Fibroblast of lung (primary cell): ENCODE results near the gene ZNF584. TPM values are rescaled to one million over a fixed set of nuclear protein-coding genes. Genes with fewer than 3 reads are reported as not detected.

Experiments used
- DNase-seq, 2 donors: peaks; one replicate each; pipeline versions ENCODE4 v3.0.0 to v3.0.0-alpha.2; 2010; ENCODE audit warnings: low read depth in 2 of 2
- H2AFZ ChIP-seq: 2 replicates; pipeline ENCODE4 v1.5.1; 2012; ENCODE audit warnings: low read length, control low read depth, inconsistent platforms
- H3K27ac ChIP-seq: 2 replicates; pipeline ENCODE4 v1.5.1; 2011; ENCODE audit warnings: low read length, control low read depth; ENCODE audit not compliant: insufficient read depth
- H3K27me3 ChIP-seq: 2 replicates; pipeline ENCODE4 v1.5.1; 2011; ENCODE audit warnings: mild to moderate bottlenecking, low read length; ENCODE audit not compliant: control insufficient read depth, insufficient read depth
- H3K36me3 ChIP-seq: 2 replicates; pipeline ENCODE4 v1.5.1; 2011; ENCODE audit warnings: low read length; ENCODE audit not compliant: control insufficient read depth, insufficient read depth
- H3K4me1 ChIP-seq: 2 replicates; pipeline ENCODE4 v1.5.1; 2011; ENCODE audit warnings: low read length; ENCODE audit not compliant: control insufficient read depth, insufficient read depth; ENCODE audit errors: extremely low read depth
- H3K4me2 ChIP-seq: 2 replicates; pipeline ENCODE4 v1.5.1; 2011; ENCODE audit warnings: low read length, control low read depth; ENCODE audit not compliant: insufficient read depth; ENCODE audit errors: extremely low read depth
- H3K4me3 ChIP-seq, 4 experiments: fragments of 200-600 bp in 1 of 4; sonication (generic) in 1 of 4; replicated peaks in 1 of 4; 2 replicates each; pipeline ENCODE4 v1.5.1; 2011 to 2016; ENCODE audit warnings: low read length in 4 of 4, low read depth in 3 of 4, mild to moderate bottlenecking in 3 of 4, control low read depth in 2 of 4, inconsistent platforms in 1 of 4, mixed read lengths in 1 of 4; ENCODE audit not compliant: insufficient read depth in 1 of 4; ENCODE audit errors: control extremely low read depth in 1 of 4
- H3K79me2 ChIP-seq: 2 replicates; pipeline ENCODE4 v1.5.1; 2012; ENCODE audit warnings: mild to moderate bottlenecking, low read length, inconsistent platforms; ENCODE audit not compliant: control insufficient read depth, insufficient read depth
- H3K9ac ChIP-seq: 2 replicates; pipeline ENCODE4 v1.5.1; 2011; ENCODE audit warnings: mild to moderate bottlenecking, low read length, control low read depth; ENCODE audit not compliant: insufficient read depth
- H3K9me3 ChIP-seq: 2 replicates; pipeline ENCODE4 v1.5.1; 2012; ENCODE audit warnings: low read depth, low read length; ENCODE audit not compliant: control insufficient read depth, insufficient read depth
- H4K20me1 ChIP-seq: 2 replicates; pipeline ENCODE4 v1.5.1; 2011; ENCODE audit warnings: low read length; ENCODE audit not compliant: control insufficient read depth, insufficient read depth; ENCODE audit errors: extremely low read depth
- CTCF ChIP-seq, 2 donors: IDR thresholded peaks in 1 of 2; conservative IDR thresholded peaks in 1 of 2; 1 replicate in 1 of 2; 2 replicates in 1 of 2; pipeline ENCODE4 v1.5.1; 2011 to 2012; ENCODE audit warnings: low read length in 2 of 2, control low read depth in 1 of 2, inconsistent platforms in 1 of 2, low read depth in 1 of 2, mild to moderate bottlenecking in 1 of 2
- EZH2 ChIP-seq: IDR thresholded peaks from 2 replicates; pipeline ENCODE4 v1.5.1; 2012; ENCODE audit warnings: low read length, control low read depth, mild to moderate bottlenecking; ENCODE audit errors: missing control alignments
- polyA plus RNA-seq, 2 donors: library from polyadenylated mRNA; depleted of rRNA in 1 of 2; stranded (reverse) in 1 of 2; unstranded in 1 of 2; fragments of >200 nt; gene quantifications; 2 replicates each; pipeline ENCODE4 v1.2.1, GENCODE V29; 2011 to 2012; ENCODE audit warnings: missing spikeins in 1 of 2
- total RNA-seq: library from RNA; depleted of rRNA; stranded (reverse); fragments of >200 nt; gene quantifications from 2 replicates; pipeline ENCODE4 v1.2.1, GENCODE V29; 2014

ZNF584 gene
- total and polyA plus RNA-seq, 2 donors (not counting 1 experiment from before 2014, with no cell fraction given) = 11.7 to 18.8 TPM

- Histone ChIP-seq H3K27me3 (no peaks in the 10 kb centered on the region), H3K9me3 (no peaks in the 10 kb centered on the region), H3K9ac (no peak overlapping the region), H3K36me3 (no peaks in the 10 kb centered on the region), H3K79me2 (no peaks in the 10 kb centered on the region), H3K4me2 (no peak overlapping the region), H4K20me1 (no peaks in the 10 kb centered on the region), H3K4me1 (peaks cover 2% of the 10 kb centered on the region), H2AFZ (no peak overlapping the region), H3K4me3 (no peak overlapping the region), H3K27ac (no peak overlapping the region)
- TF ChIP-seq CTCF (conservative IDR thresholded peaks at IDR 0.05 in 1 of 2, IDR thresholded peaks at IDR 0.05 in 1 of 2; ENCODE audit: low read depth in 1 of 2, low read length in 2 of 2) (no peak), EZH2 (no peak)
- no peak for DNase-seq
Measured at GRCh38 chr19:58364146-58364545, 44.3 kb upstream of the ZNF584 start.

DNA sequence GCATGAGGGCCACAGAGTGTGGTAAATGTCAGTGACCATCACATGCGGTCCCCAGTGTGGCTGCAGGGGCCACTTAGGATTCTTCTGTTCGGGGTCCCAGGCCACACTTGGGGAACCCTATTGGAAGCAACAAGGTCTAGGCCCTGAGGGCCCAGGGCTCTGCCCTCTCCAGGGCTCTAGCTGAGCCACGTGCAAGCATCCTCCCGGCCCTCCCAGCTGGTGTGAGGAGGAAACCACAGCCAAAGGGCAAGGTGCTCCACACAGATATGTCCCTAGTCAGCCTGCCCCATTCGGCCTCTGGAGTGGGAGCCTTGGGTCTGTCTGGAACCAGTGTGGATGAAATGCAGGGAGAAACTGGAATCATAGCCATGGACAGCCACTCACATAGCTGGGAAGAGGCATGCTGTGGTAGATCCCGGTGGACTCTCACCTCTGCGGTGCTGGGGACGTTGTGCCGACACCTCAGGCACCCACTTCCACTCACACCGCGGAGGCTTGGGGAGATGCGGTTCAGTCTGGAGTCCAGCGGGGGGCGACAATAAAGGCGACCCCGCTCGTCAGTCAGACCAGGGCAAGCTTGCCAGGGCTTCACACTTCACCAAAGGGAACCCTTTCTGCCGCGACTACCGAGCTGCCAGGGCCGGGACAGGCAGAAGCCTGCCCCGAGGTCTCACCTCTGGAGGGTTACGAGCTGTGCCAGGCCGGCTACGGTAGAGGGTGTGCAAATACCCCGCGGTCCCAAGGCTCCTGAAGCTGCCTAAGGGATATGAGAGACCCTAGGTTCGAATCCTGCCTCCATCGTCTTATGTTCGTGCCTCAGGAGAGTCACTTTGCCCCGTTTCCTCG, 41.6 kb upstream of the ZNF584 start:
- Histone ChIP-seq H3K27me3 (no peaks in the 10 kb centered on the region), H3K4me1 (peaks cover under 1% of the 10 kb centered on the region), H3K36me3 (no peaks in the 10 kb centered on the region), H3K9me3 (no peaks in the 10 kb centered on the region), H3K27ac (no peak overlapping the region), H3K79me2 (no peaks in the 10 kb centered on the region), H3K4me3 (no peak overlapping the region), H4K20me1 (no peaks in the 10 kb centered on the region), H3K4me2 (no peak overlapping the region), H3K9ac (no peak overlapping the region), H2AFZ (no peak overlapping the region)
- no peak for DNase-seq
- TF ChIP-seq CTCF (conservative IDR thresholded peaks at IDR 0.05 in 1 of 2, IDR thresholded peaks at IDR 0.05 in 1 of 2; ENCODE audit: low read depth in 1 of 2, low read length in 2 of 2) = no peak
- TF ChIP-seq EZH2 = no peak

- Histone ChIP-seq H3K4me1 (no peaks in the 10 kb centered on the region), H3K36me3 (no peaks in the 10 kb centered on the region), H3K9ac (no peak overlapping the region), H3K79me2 (no peaks in the 10 kb centered on the region), H3K27me3 (no peaks in the 10 kb centered on the region), H4K20me1 (no peaks in the 10 kb centered on the region), H2AFZ (no peak overlapping the region), H3K27ac (no peak overlapping the region), H3K4me2 (no peak overlapping the region), H3K4me3 (no peak overlapping the region), H3K9me3 (no peaks in the 10 kb centered on the region)
- no peak for DNase-seq
- TF ChIP-seq CTCF (conservative IDR thresholded peaks at IDR 0.05 in 1 of 2, IDR thresholded peaks at IDR 0.05 in 1 of 2; ENCODE audit: low read depth in 1 of 2, low read length in 2 of 2) = no peak
- TF ChIP-seq EZH2 = no peak
Measured at GRCh38 chr19:58367698-58368454, 40.6 kb upstream of the ZNF584 start.
